ENCODE measurements around the gene MDN1. TPM values are rescaled to one million over a fixed set of nuclear protein-coding genes. Genes with fewer than 3 reads are reported as not detected.
"Not testable (repeated sequence)": the region's sequence is repeated elsewhere in the genome, so short reads cannot be mapped to it uniquely, and the experiment has no call there.

MDN1 gene
- polyA plus RNA-seq, 12 donors, result 24.4 to 45.1 (median 29.9) TPM; not detected in 1

- DNase-seq, result no peak
These were observed 158.0 kb downstream of the MDN1 start for GRCh38 chr6:89661559-89661958.

DNA sequence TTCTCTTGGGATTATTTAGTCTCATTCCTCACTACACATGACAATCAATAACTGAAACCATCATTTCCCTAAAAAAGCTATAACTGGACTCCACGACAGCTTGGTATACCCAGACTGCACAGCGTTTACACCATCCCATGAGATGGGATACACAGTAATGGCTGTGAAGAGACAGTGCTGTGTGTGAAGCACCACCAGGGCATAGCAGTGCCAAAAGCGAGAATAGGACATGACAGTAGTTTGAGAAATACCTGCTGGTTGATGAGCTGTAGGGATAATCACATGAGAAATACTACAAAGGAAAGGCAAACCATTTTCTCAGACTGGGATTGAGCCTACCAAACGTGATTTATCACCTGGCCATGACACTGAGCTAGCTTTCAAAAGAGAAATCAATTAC, 158.6 kb downstream of the MDN1 start:
- no peak for DNase-seq

- DNase-seq, result no peak
These were observed 162.0 kb downstream of the MDN1 start for GRCh38 chr6:89657445-89658158.

GRCh38 chr6:89655122-89655521, 164.5 kb downstream of the MDN1 start:
- DNase-seq, result no peak

GRCh38 chr6:89650579-89650978, 169.0 kb downstream of the MDN1 start:
- DNase-seq, result no peak

GRCh38 chr6:89649682-89650081, 169.9 kb downstream of the MDN1 start:
- no peak for DNase-seq

GRCh38 chr6:89644864-89645263, 174.7 kb downstream of the MDN1 start:
- no peak for DNase-seq

DNA sequence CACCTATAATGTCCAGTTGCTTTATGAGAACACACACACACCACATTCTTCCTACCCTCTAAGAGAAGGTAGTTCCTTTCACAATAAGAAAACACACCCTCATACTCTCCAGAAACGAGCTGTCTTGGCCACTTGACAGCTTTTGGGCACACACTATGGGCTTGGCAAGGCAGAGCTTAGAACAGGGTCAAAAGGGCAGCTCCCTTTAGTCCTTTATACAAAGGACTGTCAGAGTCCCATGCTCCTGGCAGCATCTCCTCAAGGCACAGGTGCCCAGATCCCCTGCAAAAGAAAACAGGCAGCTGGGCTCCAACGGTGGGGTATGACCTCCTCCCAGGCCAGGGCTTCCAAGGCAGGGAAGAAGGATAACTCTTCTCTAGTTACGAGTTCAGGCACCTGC, 176.2 kb downstream of the MDN1 start:
- no peak for DNase-seq

GRCh38 chr6:89642956-89643355, 176.6 kb downstream of the MDN1 start:
- no peak for DNase-seq

DNA sequence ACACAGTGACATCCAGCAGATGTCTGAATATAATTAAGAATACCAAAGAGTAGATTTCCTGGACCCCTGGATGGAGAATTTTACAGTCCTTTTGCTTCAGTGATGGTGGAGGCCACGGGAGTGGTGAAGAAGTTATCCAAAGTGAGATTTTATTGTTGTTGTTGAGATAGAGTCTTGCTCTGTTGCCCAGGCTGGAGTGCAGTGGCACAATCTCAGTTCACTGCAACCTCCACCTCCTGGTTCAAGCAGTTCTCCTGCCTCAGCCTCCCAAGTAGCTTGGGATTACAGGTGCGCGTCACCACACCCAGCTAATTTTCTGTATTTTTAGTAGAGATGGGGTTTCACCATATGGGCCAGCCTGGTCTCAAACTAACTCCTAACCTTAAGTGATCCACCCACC, 178.0 kb downstream of the MDN1 start:
- DNase-seq, result not testable (repeated sequence)

DNA sequence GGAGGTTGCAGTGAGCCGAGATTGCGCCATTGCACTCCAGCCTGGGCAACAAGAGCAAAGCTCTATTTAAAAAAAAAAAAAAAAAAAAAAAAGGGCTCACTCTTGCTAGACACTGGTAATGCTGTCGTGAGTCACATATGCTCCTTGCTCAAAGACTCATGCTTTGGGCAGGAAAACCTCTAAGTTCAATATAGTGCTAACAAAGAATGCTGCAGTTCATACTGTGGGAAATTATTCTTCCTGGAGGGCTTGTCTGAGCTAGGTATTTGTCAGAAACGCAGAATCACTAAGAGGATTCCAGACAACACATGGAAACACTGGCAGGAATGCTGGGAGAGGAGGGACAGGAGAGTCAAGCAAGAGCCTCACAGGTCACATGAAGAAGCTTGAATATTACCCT, 178.8 kb downstream of the MDN1 start:
- no peak for DNase-seq

- DNase-seq, result peak; percentile 96
These were observed 181.0 kb downstream of the MDN1 start, which contains the start of gene LYRM2 for GRCh38 chr6:89638320-89639195. LYRM2 (minus strand) TSS chr6:89638747; CDS start chr6:89638716, 31 bp downstream.

- no peak for DNase-seq
These were observed 181.7 kb downstream of the MDN1 start for GRCh38 chr6:89637960-89638319.

DNA sequence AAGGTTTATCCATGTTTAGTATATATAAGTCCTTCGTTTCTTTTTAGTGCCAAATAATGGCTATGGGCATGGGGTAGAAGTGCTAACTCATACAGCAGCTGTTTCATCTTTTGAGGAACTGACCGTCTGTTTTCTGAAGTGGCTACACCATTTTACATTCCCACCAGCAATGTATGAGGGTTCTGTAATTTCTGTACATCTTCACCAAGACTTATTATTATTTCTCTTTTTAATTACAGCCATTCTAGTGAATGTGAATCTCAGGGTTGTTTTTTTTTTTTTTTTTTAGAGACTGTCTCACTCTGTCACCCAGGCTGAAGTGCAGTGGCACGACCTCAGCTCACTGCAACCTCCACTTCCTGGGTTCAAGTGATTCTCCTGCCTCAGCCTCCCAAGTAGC, 183.2 kb downstream of the MDN1 start:
- not testable (repeated sequence) for DNase-seq

DNA sequence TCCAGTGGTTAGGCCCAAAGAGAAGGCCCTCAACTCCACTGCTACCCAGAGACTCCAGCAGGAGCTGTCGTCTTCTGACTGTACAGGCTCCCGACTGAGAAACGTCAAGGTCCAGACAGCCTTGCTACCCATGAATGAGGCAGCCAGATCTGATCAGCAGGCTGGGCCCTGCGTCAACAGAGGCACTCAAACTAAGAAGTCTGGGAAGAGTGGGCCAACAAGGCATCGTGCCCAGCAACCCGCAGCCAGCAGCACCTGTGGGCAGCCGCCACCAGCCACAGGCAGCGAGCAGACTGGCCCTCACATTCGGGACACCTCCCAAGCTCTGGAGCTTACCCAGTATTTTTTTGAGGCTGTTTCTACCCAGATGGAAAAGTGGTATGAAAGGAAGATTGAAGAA, 189.1 kb downstream of the MDN1 start:
- DNase-seq, result no peak

- DNase-seq, result no peak
These were observed 195.8 kb downstream of the MDN1 start for GRCh38 chr6:89623749-89624148.

- DNase-seq, result no peak
These were observed 200.0 kb downstream of the MDN1 start for GRCh38 chr6:89619567-89619966.

- DNase-seq, result no peak
These were observed 201.6 kb downstream of the MDN1 start for GRCh38 chr6:89618026-89618425.

DNA sequence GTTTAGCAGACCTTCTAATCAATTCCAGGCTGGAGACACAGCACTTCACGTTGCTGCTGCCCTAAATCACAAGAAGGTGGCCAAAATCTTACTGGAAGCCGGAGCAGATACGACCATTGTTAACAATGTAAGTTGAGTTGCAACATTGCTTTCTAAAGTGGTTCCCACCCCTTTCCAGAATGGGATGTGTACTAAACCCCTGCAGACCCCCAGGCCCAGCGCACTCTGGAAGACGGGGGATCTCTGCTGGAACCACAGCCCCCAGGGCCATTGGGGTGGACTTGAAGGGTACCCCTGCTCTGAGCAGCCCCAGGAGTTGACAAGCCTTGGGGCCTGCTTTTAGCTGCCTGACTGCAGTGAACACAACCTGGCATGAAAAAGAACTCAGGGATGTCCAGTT, 203.1 kb downstream of the MDN1 start:
- no peak for DNase-seq

DNA sequence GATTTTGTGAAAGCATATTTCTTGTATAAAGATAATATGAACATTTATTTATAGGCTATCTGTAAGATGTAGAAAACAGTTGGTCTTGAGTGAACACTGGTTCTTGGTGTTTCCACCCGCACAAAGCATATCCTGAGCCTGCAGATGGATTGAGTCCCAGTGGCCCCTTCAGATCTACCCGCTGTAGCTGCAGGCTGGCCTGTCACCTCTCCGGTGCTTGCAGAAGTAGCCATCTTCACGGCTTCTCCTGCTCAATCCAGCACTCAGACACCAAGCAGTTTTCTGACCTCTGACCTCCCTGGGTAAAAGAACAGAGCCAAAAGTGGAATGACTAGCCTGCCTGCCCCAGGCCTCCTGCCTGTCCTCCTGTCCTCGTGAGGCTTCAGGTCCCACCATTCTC, 203.7 kb downstream of the MDN1 start:
- no peak for DNase-seq

DNA sequence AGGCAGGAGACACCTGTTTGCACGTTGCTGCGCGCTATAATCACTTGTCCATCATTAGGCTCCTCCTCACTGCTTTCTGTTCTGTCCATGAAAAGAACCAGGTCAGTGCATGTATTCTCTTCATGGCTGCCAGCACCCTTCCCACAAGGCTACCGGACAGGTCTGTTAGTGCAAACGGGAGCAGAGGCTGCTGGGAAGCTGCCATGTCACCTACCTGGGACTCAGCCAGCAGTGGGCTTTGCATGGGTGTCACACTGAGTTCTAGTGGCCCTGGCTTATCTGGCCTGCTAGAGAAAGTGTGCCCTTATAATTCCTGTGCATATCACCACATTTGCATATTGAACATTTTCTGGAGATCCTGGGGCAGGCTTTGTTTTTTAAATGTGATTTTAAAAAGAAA, 205.8 kb downstream of the MDN1 start:
- no peak for DNase-seq

- no peak for DNase-seq
These were observed 207.5 kb downstream of the MDN1 start for GRCh38 chr6:89612121-89612520.

GRCh38 chr6:89611666-89612065, 207.9 kb downstream of the MDN1 start:
- no peak for DNase-seq

All from muscle of arm (tissue), 12 donors.